GM23338 (cell line): ENCODE results near the gene PACS2. TPM values are rescaled to one million over a fixed set of nuclear protein-coding genes. Genes with fewer than 3 reads are reported as not detected.

Source experiments
- ATAC-seq: fragments of 200-7000 bp; cut with Tn5 transposase; 3 replicates; pipeline ENCODE4 v1.9.1; 2020
- DNase-seq: peaks from one replicate; pipeline ENCODE4 v3.0.0-alpha.2; 2015; ENCODE audit warnings: low spot score
- H2AFZ ChIP-seq: fragments of 200-600 bp; sonication (generic); 2 replicates; pipeline ENCODE4 v1.8.0; 2016; ENCODE audit warnings: antibody characterized with exemption, mild to moderate bottlenecking, moderate library complexity
- H3F3A ChIP-seq: fragments of 200-600 bp; sonication (generic); replicated peaks from 2 replicates; pipeline ENCODE4 v1.8.0; 2017; ENCODE audit warnings: antibody characterized with exemption, mixed run types, low read depth
- H3K27ac ChIP-seq: fragments of 200-600 bp; sonication (generic); 2 replicates; pipeline ENCODE4 v1.6.1; 2016; ENCODE audit warnings: low read depth
- H3K27me3 ChIP-seq: fragments of 200-600 bp; sonication (generic); 2 replicates; pipeline ENCODE4 v1.8.0; 2016; ENCODE audit warnings: mild to moderate bottlenecking, mixed run types, moderate library complexity; ENCODE audit not compliant: insufficient read depth
- H3K36me3 ChIP-seq: fragments of 200-600 bp; sonication (generic); 2 replicates; pipeline ENCODE4 v1.8.0; 2016; ENCODE audit warnings: mild to moderate bottlenecking; ENCODE audit not compliant: insufficient read depth
- H3K4me1 ChIP-seq: fragments of 200-600 bp; sonication (generic); 2 replicates; pipeline ENCODE4 v1.8.0; 2016; ENCODE audit warnings: mild to moderate bottlenecking, moderate library complexity; ENCODE audit not compliant: insufficient read depth
- H3K4me2 ChIP-seq: fragments of 200-600 bp; sonication (generic); 2 replicates; pipeline ENCODE4 v1.7.1; 2017; ENCODE audit warnings: mixed run types
- H3K4me3 ChIP-seq: fragments of 200-600 bp; sonication (generic); 2 replicates; pipeline ENCODE4 v1.6.1; 2016; ENCODE audit warnings: mixed run types
- H3K79me2 ChIP-seq: fragments of 200-600 bp; sonication (generic); replicated peaks from 2 replicates; pipeline ENCODE4 v1.8.0; 2017; ENCODE audit warnings: mild to moderate bottlenecking; ENCODE audit not compliant: insufficient read depth
- H3K9me2 ChIP-seq: fragments of 200-600 bp; sonication (generic); 2 replicates; pipeline ENCODE4 v1.8.0; 2017; ENCODE audit not compliant: insufficient read depth
- H4K20me1 ChIP-seq: fragments of 200-600 bp; sonication (generic); replicated peaks from 2 replicates; pipeline ENCODE4 v1.8.0; 2017; ENCODE audit warnings: mild to moderate bottlenecking; ENCODE audit not compliant: insufficient read depth
- H3K27ac Mint-ChIP-seq: 2 replicates; pipeline ENCODE4 v1.8.0; 2020; ENCODE audit warnings: inconsistent platforms, mild to moderate bottlenecking, moderate library complexity, mixed read lengths
- H3K27me3 Mint-ChIP-seq: 3 replicates; pipeline ENCODE4 v1.8.0; 2022; ENCODE audit warnings: low read depth, mild to moderate bottlenecking, moderate library complexity, mixed read lengths, inconsistent platforms; ENCODE audit not compliant: insufficient read depth, poor library complexity
- H3K36me3 Mint-ChIP-seq: 3 replicates; pipeline ENCODE4 v1.8.0; 2021; ENCODE audit warnings: low read depth, mild to moderate bottlenecking, inconsistent platforms, moderate library complexity, mixed read lengths
- H3K4me1 Mint-ChIP-seq: 3 replicates; pipeline ENCODE4 v1.8.0; 2020; ENCODE audit warnings: mild to moderate bottlenecking, inconsistent platforms, mixed read lengths
- H3K4me3 Mint-ChIP-seq: 3 replicates; pipeline ENCODE4 v1.8.0; 2021; ENCODE audit warnings: moderate library complexity, mild to moderate bottlenecking, inconsistent platforms, mixed read lengths
- H3K9me3 Mint-ChIP-seq: 3 replicates; pipeline ENCODE4 v1.8.0; 2020; ENCODE audit warnings: moderate library complexity, mild to moderate bottlenecking, inconsistent platforms, mixed read lengths
- CREB1 ChIP-seq: fragments of 250-450 bp; sonication (Bioruptor Pico); IDR thresholded peaks from 2 replicates; pipeline ENCODE4 v1.5.0; 2020; ENCODE audit warnings: low read depth, mild to moderate bottlenecking, moderate library complexity
- EZH2 ChIP-seq: fragments of 200-600 bp; sonication (generic); IDR thresholded peaks from one replicate; pipeline ENCODE4 v1.8.0; 2017; ENCODE audit warnings: antibody characterized with exemption, mild to moderate bottlenecking, low read depth; ENCODE audit not compliant: unreplicated experiment
- JUNB ChIP-seq: IDR thresholded peaks from one replicate; pipeline ENCODE4 v1.6.1; 2016; ENCODE audit warnings: antibody characterized with exemption; ENCODE audit not compliant: unreplicated experiment
- POLR2AphosphoS5 ChIP-seq: IDR thresholded peaks from 2 replicates; pipeline ENCODE4 v1.6.1; 2016; ENCODE audit warnings: antibody characterized with exemption, low read depth
- STAT1 ChIP-seq: IDR thresholded peaks from one replicate; pipeline ENCODE4 v1.6.1; 2016; ENCODE audit warnings: antibody characterized with exemption; ENCODE audit not compliant: unreplicated experiment
- ZNF114 ChIP-seq: fragments of 250-450 bp; sonication (Bioruptor Pico); IDR thresholded peaks from 2 replicates; pipeline ENCODE4 v1.5.0; 2020; ENCODE audit warnings: mild to moderate bottlenecking, moderate library complexity
- polyA plus RNA-seq: library from polyadenylated mRNA; unstranded; fragments of >200 nt; fragmentation: Nextera tagmentation; extraction: Ambion mirVana; gene quantifications from 2 replicates; pipeline ENCODE4 v1.2.1, GENCODE V29; 2016
- total RNA-seq: library from RNA; depleted of rRNA; stranded (reverse); fragments of >200 nt; shearing (Covaris generic); gene quantifications from 2 replicates; pipeline ENCODE4 v1.2.3, GENCODE V29; 2014
- TF ChIP-seq, protein P1 (sequence below), 2 experiments: fragments of 200-600 bp in 1 of 2; sonication (generic) in 1 of 2; conservative IDR thresholded peaks; 2 replicates each; pipeline versions ENCODE4 v1.5.1 to v1.6.1; 2016 to 2017; ENCODE audit warnings: antibody characterized with exemption in 2 of 2, low read depth in 2 of 2, mild to moderate bottlenecking in 2 of 2, moderate library complexity in 1 of 2
- TF ChIP-seq, protein P2 (sequence below): IDR thresholded peaks from 2 replicates; pipeline ENCODE4 v1.6.1; 2016; ENCODE audit warnings: antibody characterized with exemption

PACS2 gene
- total and polyA plus RNA-seq, 2 experiments from 2014 or later, result 22.5 to 79.0 TPM

DNA sequence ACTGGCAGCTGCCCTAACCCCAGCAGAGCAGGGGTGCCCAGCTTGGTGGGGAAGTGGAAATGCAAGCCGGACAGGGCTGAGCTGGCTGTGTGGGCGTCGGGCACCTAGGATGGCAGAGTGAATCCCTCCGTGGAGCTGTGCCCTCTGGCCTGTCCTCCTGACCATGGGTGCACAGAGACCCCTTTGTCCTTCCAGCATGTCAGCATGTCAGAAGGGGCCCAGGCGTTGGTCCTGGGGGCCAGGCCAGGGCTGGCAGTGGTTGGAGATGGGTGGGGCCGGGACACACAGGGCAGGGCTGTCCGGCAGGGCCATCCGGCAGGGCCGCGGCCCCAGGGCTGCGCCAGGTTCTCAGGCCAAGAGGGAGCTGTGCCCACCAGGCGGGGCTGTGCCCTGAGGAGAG, 75.0 kb downstream of the PACS2 start:
- TF ChIP-seq, protein P1, sequence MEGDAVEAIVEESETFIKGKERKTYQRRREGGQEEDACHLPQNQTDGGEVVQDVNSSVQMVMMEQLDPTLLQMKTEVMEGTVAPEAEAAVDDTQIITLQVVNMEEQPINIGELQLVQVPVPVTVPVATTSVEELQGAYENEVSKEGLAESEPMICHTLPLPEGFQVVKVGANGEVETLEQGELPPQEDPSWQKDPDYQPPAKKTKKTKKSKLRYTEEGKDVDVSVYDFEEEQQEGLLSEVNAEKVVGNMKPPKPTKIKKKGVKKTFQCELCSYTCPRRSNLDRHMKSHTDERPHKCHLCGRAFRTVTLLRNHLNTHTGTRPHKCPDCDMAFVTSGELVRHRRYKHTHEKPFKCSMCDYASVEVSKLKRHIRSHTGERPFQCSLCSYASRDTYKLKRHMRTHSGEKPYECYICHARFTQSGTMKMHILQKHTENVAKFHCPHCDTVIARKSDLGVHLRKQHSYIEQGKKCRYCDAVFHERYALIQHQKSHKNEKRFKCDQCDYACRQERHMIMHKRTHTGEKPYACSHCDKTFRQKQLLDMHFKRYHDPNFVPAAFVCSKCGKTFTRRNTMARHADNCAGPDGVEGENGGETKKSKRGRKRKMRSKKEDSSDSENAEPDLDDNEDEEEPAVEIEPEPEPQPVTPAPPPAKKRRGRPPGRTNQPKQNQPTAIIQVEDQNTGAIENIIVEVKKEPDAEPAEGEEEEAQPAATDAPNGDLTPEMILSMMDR (conservative IDR thresholded peaks at IDR 0.05; ENCODE audit: low read depth in 2 of 2), result no peak
- Mint-ChIP-seq H3K9me3 (no peaks in the 10 kb centered on the region), H3K27me3 (peaks cover 10% of the 10 kb centered on the region), H3K4me1 (no peaks in the 10 kb centered on the region; the same call in 2 of the 3 replicates), H3K36me3 (no peaks in the 10 kb centered on the region; the same call in 2 of the 3 replicates), H3K27ac (no peak overlapping the region), H3K4me3 (no peak overlapping the region)
- DNase-seq (no peak), ATAC-seq (no peak; the same call in 2 of the 3 replicates)
- no peak overlapping the region for H3K4me2 ChIP-seq
- no peaks in the 10 kb centered on the region for H3K36me3 ChIP-seq
- no peaks in the 10 kb centered on the region for H4K20me1 ChIP-seq
- H2AFZ ChIP-seq, result no peak overlapping the region
- no peaks in the 10 kb centered on the region for H3K27me3 ChIP-seq
- no peaks in the 10 kb centered on the region for H3K9me2 ChIP-seq
- no peaks in the 10 kb centered on the region for H3K79me2 ChIP-seq
- no peak overlapping the region for H3K27ac ChIP-seq
- no peaks in the 10 kb centered on the region for H3K4me1 ChIP-seq
- no peak overlapping the region for H3K4me3 ChIP-seq
- 0 out of 2 replicates have a peak, but pooled peaks cover 2% of the 10 kb centered on the region for H3F3A ChIP-seq

DNA sequence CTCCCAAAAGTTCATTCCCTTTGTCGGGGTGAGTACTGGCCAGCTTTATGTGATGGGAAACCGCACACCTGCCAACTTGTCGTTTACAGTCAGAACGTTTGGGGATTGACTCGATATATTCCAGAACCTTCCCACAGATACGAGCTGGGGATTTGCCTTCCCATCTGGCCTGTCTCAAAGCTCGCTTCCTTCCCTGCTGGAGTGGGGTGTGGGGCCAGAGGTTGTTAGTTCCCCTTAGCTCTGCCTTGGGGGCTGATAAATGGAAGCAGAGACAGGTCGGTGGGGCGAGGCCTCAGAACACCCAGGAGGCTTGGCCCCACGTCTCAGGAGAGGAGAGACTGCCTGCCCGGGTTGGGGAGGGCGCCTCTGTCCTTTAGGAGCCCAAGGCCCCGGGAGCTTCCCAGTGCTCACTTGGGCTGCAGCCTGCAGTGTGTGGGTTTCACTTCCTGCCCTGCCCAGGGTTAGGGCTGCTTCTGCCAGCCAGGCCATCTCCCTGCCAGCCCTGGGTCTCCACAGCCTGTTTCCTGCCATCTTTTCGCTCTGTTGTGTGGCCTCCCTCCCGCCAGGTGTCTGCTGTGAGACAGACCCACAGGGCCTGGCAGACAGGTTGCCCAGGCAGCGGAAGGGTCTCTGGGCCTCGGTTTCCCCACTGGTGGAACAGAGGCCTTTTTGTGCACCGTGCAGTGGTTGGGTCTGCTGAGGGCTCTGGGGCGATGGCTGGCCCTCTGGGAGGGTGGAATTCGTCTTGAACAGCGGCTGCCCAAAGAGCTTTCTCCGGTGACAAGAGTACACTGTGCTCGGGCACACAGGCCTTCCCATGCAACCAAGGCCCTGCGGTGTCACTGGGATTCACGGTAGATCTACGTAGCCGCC, 75.7 kb downstream of the PACS2 start:
- Mint-ChIP-seq H3K36me3 (no peaks in the 10 kb centered on the region; the same call in 2 of the 3 replicates), H3K27ac (no peak overlapping the region), H3K9me3 (no peaks in the 10 kb centered on the region), H3K4me1 (no peaks in the 10 kb centered on the region; the same call in 2 of the 3 replicates), H3K27me3 (peaks cover 10% of the 10 kb centered on the region), H3K4me3 (no peak overlapping the region)
- Histone ChIP-seq H3K27ac (no peak overlapping the region), H4K20me1 (no peaks in the 10 kb centered on the region), H3K27me3 (no peaks in the 10 kb centered on the region), H3K4me3 (no peak overlapping the region), H3F3A (0 out of 2 replicates have a peak, but pooled peaks cover 2% of the 10 kb centered on the region), H3K36me3 (no peaks in the 10 kb centered on the region), H3K4me2 (no peak overlapping the region), H2AFZ (no peak overlapping the region), H3K9me2 (no peaks in the 10 kb centered on the region), H3K79me2 (no peaks in the 10 kb centered on the region), H3K4me1 (no peaks in the 10 kb centered on the region)
- TF ChIP-seq POLR2AphosphoS5, result no peak
- DNase-seq (no peak), ATAC-seq (no peak)

DNA sequence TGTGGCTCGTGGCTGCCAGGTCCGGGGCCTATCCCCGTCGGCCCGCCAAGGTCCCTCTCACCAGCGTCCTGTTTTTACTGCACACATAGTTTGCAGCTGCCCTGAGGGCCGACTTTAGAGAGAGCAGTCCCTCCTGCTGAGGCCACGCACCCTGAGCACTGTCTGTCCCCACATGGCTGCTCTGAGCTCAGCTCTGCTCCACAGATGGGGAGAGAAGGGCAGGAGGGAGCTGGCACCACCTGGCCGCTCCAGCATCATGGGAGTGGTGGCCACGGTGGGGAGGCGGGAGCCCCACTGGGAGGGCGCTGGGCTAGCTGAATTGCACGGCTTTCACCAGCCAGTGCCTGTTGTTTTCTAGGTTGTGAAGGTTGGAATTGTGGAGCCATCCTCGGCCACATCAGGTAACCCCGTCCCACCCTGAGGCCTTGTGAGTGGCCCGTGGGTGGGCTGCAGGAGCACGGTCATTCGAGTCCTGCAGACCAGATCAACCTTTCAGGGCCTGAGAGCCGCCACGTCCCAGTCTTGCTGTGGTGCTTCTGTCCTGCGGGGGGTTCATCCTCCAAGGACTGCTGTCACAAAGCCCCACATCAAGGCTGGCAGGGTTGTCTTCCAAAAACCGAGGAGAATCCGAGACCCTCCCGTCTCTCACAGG, 76.4 kb downstream of the PACS2 start:
- no peaks in the 10 kb centered on the region for H3K36me3 ChIP-seq
- H3K27me3 ChIP-seq, result no peaks in the 10 kb centered on the region
- ATAC-seq (no peak), DNase-seq (no peak)
- H3K4me2 ChIP-seq, result no peak overlapping the region
- no peak overlapping the region for H2AFZ ChIP-seq
- H3K27ac ChIP-seq, result no peak overlapping the region
- no peaks in the 10 kb centered on the region for H4K20me1 ChIP-seq
- H3K4me1 ChIP-seq, result no peaks in the 10 kb centered on the region
- Mint-ChIP-seq H3K4me3 (no peak overlapping the region), H3K27ac (no peak overlapping the region), H3K36me3 (no peaks in the 10 kb centered on the region; the same call in 2 of the 3 replicates), H3K27me3 (peaks cover 10% of the 10 kb centered on the region), H3K9me3 (no peaks in the 10 kb centered on the region), H3K4me1 (no peaks in the 10 kb centered on the region; the same call in 2 of the 3 replicates)
- no peaks in the 10 kb centered on the region for H3K9me2 ChIP-seq
- H3K79me2 ChIP-seq, result no peaks in the 10 kb centered on the region
- H3K4me3 ChIP-seq, result no peak overlapping the region
- H3F3A ChIP-seq, result no peaks in the 10 kb centered on the region
- no peak for TF ChIP-seq CREB1 (CRISPR knock-in tag)
- no peak for TF ChIP-seq STAT1
- no peak for TF ChIP-seq JUNB
- TF ChIP-seq ZNF114, result no peak
- TF ChIP-seq EZH2, result no peak
- TF ChIP-seq, protein P2, sequence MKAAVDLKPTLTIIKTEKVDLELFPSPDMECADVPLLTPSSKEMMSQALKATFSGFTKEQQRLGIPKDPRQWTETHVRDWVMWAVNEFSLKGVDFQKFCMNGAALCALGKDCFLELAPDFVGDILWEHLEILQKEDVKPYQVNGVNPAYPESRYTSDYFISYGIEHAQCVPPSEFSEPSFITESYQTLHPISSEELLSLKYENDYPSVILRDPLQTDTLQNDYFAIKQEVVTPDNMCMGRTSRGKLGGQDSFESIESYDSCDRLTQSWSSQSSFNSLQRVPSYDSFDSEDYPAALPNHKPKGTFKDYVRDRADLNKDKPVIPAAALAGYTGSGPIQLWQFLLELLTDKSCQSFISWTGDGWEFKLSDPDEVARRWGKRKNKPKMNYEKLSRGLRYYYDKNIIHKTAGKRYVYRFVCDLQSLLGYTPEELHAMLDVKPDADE, result no peak
